ENCODE measurements around the gene IFI30.
"Not testable (repeated sequence)": the region's sequence is repeated elsewhere in the genome, so short reads cannot be mapped to it uniquely, and the experiment has no call there.

The IFI30 gene

GRCh38 chr19:18203408-18203862 is 29.8 kb downstream of the IFI30 start:
- peak; percentile 25 for DNase-seq (ENCODE audit: low spot score)

GRCh38 chr19:18203863-18204393 is 30.3 kb downstream of the IFI30 start, which contains the start of gene RAB3A:
Gene RAB3A, minus strand, starts transcription at chr19:18204042. Its CDS starts 1,302 bp downstream, at chr19:18202740.
- peak; percentile 99 for DNase-seq (ENCODE audit: low spot score)

- DNase-seq (ENCODE audit: low spot score): peak; percentile 48
These were observed 31.0 kb downstream of the IFI30 start for GRCh38 chr19:18204394-18205199.

- peak; percentile 52 for DNase-seq (ENCODE audit: low spot score)
These were observed 31.7 kb downstream of the IFI30 start for GRCh38 chr19:18205200-18205892.

DNA sequence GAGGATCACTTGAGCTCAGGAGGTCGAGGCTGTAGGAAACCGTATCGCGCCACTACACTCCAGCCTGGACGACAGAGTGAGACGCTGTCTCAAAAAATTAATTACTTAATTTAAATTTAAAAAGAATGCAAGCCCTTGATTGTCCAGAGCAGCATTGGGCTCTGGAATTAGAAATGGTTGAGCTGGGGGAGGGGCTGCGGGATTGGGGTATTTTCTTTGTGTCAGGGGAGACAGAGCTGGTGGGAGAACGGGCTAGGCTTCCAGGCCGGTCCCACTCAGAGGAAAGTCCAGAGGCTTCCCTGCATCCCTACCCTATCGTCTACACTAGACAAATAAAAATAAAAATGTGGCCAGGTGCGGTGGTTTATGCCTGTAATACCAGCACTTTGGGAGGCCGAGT is 32.4 kb downstream of the IFI30 start:
- DNase-seq (ENCODE audit: low spot score): no peak

GRCh38 chr19:18208098-18208951 is 34.7 kb downstream of the IFI30 start:
- DNase-seq (ENCODE audit: low spot score): peak; percentile 35

- DNase-seq (ENCODE audit: low spot score): not testable (repeated sequence)
These were observed 36.3 kb downstream of the IFI30 start for GRCh38 chr19:18209912-18210311.

DNA sequence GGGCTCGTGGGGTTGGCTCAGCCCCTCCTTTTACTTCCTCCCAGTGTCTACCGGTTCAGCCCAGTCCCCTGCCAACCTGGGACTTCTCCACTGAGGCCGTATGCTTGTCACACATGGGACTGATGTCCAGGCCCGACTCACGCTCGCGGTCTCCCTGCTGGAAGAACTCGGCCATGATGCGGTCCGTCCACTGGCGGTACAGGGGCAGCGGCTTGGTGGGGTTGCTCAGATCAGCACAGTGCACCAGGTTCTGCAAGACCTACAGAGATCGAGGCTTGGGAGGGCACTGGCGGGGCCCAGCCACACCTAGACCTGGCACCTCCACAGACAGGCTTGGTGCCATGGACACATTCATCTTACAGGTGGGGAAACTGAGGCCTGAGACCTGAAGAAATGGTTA is 38.1 kb downstream of the IFI30 start:
- no peak for DNase-seq (ENCODE audit: low spot score)

- no peak for DNase-seq (ENCODE audit: low spot score)
These were observed 41.3 kb downstream of the IFI30 start for GRCh38 chr19:18214779-18215433.

- DNase-seq (ENCODE audit: low spot score): no peak
These were observed 43.2 kb downstream of the IFI30 start for GRCh38 chr19:18216789-18217188.

- no peak for DNase-seq (ENCODE audit: low spot score)
These were observed 44.5 kb downstream of the IFI30 start for GRCh38 chr19:18218159-18218558.

DNA sequence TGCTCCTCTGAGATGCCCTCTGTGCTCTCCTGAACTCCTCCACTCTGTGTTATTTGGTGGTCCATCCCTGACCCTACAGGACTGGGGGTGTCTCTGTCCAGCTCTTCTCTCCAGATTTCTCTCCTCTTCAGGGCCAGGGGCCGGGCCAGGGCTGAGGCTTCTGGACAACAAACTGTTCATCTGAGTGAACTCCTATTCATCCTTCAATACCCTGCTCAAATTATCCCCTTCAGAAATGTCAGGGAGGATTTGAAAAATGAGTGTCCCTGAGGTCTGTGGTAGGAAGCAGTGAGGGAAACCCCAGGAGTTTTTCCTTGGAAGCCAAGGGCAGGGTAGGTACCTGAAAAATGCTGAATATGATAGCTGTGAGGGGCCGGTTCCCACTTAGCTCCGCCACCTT is 45.0 kb downstream of the IFI30 start:
- no peak for DNase-seq (ENCODE audit: low spot score)

- DNase-seq (ENCODE audit: low spot score): no peak
These were observed 46.5 kb downstream of the IFI30 start for GRCh38 chr19:18219911-18220631.

DNA sequence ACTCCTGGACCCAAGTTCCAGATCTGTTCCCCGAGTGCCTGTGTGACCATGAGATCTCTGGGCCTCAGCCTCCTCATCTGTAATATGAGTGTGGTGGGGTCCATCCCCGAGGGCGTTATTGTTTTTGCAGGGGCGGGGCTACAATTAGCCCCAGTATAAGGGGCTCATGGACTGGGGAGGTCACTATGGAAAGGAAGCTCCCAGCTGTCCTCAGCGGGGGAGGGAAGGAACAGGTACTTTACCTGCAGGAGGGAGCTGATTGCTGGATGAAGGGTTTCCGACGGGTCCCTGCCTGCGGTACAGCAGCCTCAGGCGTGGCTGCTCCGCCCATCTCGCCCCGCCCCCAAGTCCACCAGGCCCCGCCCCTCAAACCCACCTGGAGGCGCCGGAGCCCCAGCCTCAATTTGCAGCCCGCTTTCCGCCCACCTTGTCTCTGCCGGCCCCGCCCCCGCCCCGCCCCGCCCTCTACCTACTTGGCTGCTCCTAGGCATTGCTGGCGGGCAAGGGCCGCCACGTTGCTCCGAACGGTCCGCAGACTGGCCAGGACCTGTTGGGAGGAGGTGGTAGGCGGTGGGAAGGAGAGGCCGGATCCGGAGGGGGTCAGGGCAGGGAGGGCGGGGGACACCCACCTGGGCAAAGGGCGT is 47.1 kb downstream of the IFI30 start:
- no peak for DNase-seq (ENCODE audit: low spot score)

- DNase-seq (ENCODE audit: low spot score): no peak
These were observed 48.5 kb downstream of the IFI30 start for GRCh38 chr19:18221815-18222725.

- DNase-seq (ENCODE audit: low spot score): no peak
These were observed 50.4 kb downstream of the IFI30 start for GRCh38 chr19:18223860-18224524.

GRCh38 chr19:18224525-18225354 is 51.1 kb downstream of the IFI30 start:
- DNase-seq (ENCODE audit: low spot score): peak; percentile 87

DNA sequence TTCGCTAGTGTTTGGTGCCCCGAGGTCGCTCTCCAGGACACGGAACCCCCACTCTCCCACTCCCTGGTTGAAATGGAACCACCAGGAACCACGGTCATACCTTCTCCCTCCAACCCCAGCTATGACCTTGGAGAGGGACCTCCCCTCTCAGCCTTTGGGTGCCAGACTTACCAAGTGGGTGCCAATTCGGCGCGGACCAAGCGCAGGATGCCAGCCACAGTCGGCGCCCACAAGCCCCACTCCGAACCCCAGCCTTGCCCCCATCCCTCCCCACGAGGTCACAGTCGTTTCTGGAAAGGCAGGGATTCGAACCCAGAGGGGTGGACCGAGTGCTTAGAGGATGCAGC is 51.7 kb downstream of the IFI30 start:
- DNase-seq (ENCODE audit: low spot score): no peak

Data from CD4-positive, alpha-beta T cell treated with Interleukin-15 for 4 hours (primary cell).